Measurements from ENCODE around the gene KIF12. TPM values are rescaled to one million over a fixed set of nuclear protein-coding genes. Genes with fewer than 3 reads are reported as not detected.

Gene KIF12
- total and polyA plus RNA-seq, 8 donors = 40.4 to 605 (median 68.3) TPM

DNA sequence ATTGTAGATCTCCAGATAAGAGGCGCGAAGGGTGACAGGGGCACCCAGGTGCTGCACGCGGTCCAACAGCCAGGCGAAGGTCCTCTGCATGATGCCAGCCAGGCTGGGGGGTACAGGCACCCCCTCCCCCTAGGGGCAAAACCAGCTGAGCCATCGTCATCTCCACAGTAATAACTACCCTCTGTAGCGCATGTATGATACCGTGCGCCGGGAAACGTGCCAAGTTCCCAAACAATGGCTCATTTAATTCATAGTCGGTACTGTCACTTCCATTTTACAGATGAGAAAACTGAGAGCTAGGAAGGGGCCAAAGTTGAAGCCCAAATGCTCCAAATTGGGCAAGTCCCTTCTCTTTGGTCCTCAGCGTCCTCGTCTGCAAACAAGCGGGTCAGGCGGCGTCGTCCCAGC lies 1.5 kb downstream of the KIF12 start:
- Histone ChIP-seq H3K4me3 (peak overlapping the region; percentile 37 to 68 (median 54)), H3K4me1 (peaks cover 0 to 10% (median 9%) of the 10 kb centered on the region in 3 donors), H3K36me3 (peaks cover 0 to 32% (median 7%) of the 10 kb centered on the region in 3 donors), H3K9me3 (no peaks in the 10 kb centered on the region), H3K27me3 (no peaks in the 10 kb centered on the region), H3K27ac (peak overlapping the region; percentile 6 to 90 (median 48))
- DNase-seq (peak in 5 of 6 donors; percentile 47 to 75 (median 62)), FAIRE-seq (no peak), ATAC-seq (peak in 1 of 4 donors; percentile 3)
- TF ChIP-seq, protein P1, sequence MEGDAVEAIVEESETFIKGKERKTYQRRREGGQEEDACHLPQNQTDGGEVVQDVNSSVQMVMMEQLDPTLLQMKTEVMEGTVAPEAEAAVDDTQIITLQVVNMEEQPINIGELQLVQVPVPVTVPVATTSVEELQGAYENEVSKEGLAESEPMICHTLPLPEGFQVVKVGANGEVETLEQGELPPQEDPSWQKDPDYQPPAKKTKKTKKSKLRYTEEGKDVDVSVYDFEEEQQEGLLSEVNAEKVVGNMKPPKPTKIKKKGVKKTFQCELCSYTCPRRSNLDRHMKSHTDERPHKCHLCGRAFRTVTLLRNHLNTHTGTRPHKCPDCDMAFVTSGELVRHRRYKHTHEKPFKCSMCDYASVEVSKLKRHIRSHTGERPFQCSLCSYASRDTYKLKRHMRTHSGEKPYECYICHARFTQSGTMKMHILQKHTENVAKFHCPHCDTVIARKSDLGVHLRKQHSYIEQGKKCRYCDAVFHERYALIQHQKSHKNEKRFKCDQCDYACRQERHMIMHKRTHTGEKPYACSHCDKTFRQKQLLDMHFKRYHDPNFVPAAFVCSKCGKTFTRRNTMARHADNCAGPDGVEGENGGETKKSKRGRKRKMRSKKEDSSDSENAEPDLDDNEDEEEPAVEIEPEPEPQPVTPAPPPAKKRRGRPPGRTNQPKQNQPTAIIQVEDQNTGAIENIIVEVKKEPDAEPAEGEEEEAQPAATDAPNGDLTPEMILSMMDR (IDR thresholded peaks at IDR 0.05) = no peak
- intact Hi-C loops (cut with DNase I) = no loop called here
- WGBS, 2 donors = 10 to 14% methylated on average over 18 of the region's 18 CpGs

- FAIRE-seq = no peak
- peaks cover 0 to 37% (median 7%) of the 10 kb centered on the region in 3 donors for H3K36me3 ChIP-seq
- TF ChIP-seq, protein P1 (IDR thresholded peaks at IDR 0.05) = no peak
- no peak for ATAC-seq
- DNase-seq = peak in 1 of 6 donors; percentile 4
- H3K27ac ChIP-seq = peak overlapping the region in 1 of 4 donors; percentile 8
- no peaks in the 10 kb centered on the region for H3K9me3 ChIP-seq
- 57 to 70% methylated on average over 14 of the region's 14 CpGs for WGBS, 2 donors
- H3K4me1 ChIP-seq = peaks cover 0 to 10% (median 9%) of the 10 kb centered on the region in 3 donors
- H3K4me3 ChIP-seq = peak overlapping the region in 3 of 4 donors; percentile 37 to 68 (median 48)
- intact Hi-C loops (cut with DNase I) = no loop called here
- H3K27me3 ChIP-seq = no peaks in the 10 kb centered on the region
Measured at GRCh38 chr9:114096866-114097612, 2.1 kb downstream of the KIF12 start.

- H3K4me3 ChIP-seq = peak overlapping the region in 1 of 4 donors; percentile 68
- ATAC-seq = no peak
- DNase-seq = peak in 1 of 6 donors; percentile 1
- H3K4me1 ChIP-seq = peaks cover 0 to 10% (median 9%) of the 10 kb centered on the region in 3 donors
- WGBS, 2 donors = 64 to 66% methylated on average over 9 of the region's 9 CpGs
- H3K27me3 ChIP-seq = no peaks in the 10 kb centered on the region
- FAIRE-seq = no peak
- H3K9me3 ChIP-seq = no peaks in the 10 kb centered on the region
- no peak overlapping the region for H3K27ac ChIP-seq
- intact Hi-C loops (cut with DNase I) = no loop called here
- peaks cover 0 to 37% (median 7%) of the 10 kb centered on the region in 3 donors for H3K36me3 ChIP-seq
- TF ChIP-seq, protein P1 (IDR thresholded peaks at IDR 0.05) = no peak
Measured at GRCh38 chr9:114096041-114096511, 3.0 kb downstream of the KIF12 start.

- peaks cover 0 to 37% (median 7%) of the 10 kb centered on the region in 3 donors for H3K36me3 ChIP-seq
- TF ChIP-seq, protein P1 (IDR thresholded peaks at IDR 0.05) = no peak
- ATAC-seq = no peak
- intact Hi-C loops (cut with DNase I) = no loop called here
- no peaks in the 10 kb centered on the region for H3K9me3 ChIP-seq
- WGBS, 2 donors = 94 to 95% methylated on average over 12 of the region's 12 CpGs
- H3K4me3 ChIP-seq = no peak overlapping the region
- H3K27me3 ChIP-seq = no peaks in the 10 kb centered on the region
- no peak for FAIRE-seq
- H3K4me1 ChIP-seq = peaks cover 0 to 4% (median under 1%) of the 10 kb centered on the region in 3 donors
- peak in 1 of 6 donors; percentile 1 for DNase-seq
- no peak overlapping the region for H3K27ac ChIP-seq
Measured at GRCh38 chr9:114094971-114095370, 4.1 kb downstream of the KIF12 start.
